ENCODE data around the gene C1orf21. TPM values are rescaled to one million over a fixed set of nuclear protein-coding genes. Genes with fewer than 3 reads are reported as not detected.

C1orf21 gene
- total RNA-seq, 1 donor from 2014 or later: 4.1 TPM

DNA sequence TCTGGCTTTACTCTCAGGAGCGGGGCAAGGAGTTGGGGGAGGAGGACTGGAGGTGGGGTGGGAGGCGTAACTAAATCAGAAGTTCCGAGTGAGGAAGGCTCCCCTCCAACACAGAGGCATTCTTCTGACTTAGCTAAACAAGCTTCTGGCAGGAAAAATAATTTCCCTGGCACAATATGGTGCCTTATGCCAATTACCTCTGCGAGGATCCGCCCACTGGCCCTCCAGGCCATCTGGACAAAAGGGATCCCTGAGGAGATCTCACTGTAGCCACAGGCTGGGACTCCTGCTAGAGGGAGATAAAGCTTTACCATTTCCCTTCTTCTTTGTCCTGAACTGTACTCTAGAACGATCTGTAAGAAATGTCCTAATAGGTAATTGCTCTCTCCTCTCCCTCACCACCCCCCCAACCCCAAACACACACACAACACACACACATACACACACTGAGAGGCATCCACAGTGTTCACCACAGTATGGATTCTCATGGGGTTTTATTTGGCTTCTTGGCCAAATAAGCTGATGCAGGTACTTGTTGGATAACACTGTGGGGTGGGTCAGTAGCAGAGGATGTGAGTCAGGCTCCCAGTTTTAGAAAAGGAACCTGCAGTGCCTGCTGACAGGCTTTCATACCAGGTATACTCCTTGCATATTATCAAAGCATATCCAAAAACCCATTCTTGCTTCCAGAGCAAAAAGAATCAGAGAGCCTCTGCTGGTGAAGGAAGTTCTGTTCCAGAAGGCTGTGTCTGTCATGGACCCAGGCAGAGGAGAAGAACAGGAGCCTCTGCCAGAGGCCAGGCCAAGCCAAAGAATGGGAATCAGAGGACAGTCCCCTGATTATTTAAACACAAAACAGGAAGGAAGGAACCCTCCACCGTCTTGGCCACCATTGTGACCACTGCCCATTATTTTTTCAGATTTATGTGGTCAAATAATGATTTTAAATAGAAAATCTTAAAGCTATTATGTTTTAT is 169.1 kb downstream of the C1orf21 start:
- Mint-ChIP-seq H3K9me3 (no peaks in the 10 kb centered on the region), H3K27ac (no peak overlapping the region)
- intact Hi-C loops (cut with micrococcal nuclease): no loop called here

DNA sequence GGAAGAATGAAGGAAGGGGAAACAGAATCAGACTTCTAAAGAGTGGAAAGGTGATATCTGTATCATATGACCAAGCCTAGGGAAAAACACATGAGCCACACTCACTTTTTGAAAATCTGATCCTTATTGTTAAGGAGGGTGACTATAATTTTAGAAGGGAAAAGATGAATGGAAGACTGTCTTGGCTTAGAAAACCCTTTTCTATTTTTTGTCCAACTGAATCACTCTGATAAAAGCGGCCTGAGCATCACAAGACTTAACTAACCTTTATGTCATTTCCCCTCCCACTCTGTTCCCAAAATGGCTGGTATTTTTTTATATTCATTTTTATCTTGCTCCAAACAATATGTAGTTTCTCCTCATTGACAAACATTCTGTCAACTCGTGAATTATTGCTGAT is 169.8 kb downstream of the C1orf21 start:
- H3K27ac Mint-ChIP-seq: no peak overlapping the region
- H3K36me3 Mint-ChIP-seq (ENCODE audit: low read depth): no peaks in the 10 kb centered on the region
- H3K4me1 Mint-ChIP-seq (ENCODE audit: low read depth): no peaks in the 10 kb centered on the region
- no peak overlapping the region for H3K4me3 Mint-ChIP-seq
- intact Hi-C loops (cut with micrococcal nuclease): no loop called here
- no peaks in the 10 kb centered on the region for H3K9me3 Mint-ChIP-seq
- peaks cover 9% of the 10 kb centered on the region for H3K27me3 Mint-ChIP-seq (ENCODE audit: insufficient read depth)
- DNase-seq (ENCODE audit: low spot score): no peak

More for the DNA sequence above, 169.1 kb downstream of the C1orf21 start:
- no peaks in the 10 kb centered on the region for H3K36me3 Mint-ChIP-seq (ENCODE audit: low read depth)
- no peak overlapping the region for H3K4me3 Mint-ChIP-seq
- no peaks in the 10 kb centered on the region for H3K4me1 Mint-ChIP-seq (ENCODE audit: low read depth)
- DNase-seq (ENCODE audit: low spot score): no peak
- peaks cover 9% of the 10 kb centered on the region for H3K27me3 Mint-ChIP-seq (ENCODE audit: insufficient read depth)

DNA sequence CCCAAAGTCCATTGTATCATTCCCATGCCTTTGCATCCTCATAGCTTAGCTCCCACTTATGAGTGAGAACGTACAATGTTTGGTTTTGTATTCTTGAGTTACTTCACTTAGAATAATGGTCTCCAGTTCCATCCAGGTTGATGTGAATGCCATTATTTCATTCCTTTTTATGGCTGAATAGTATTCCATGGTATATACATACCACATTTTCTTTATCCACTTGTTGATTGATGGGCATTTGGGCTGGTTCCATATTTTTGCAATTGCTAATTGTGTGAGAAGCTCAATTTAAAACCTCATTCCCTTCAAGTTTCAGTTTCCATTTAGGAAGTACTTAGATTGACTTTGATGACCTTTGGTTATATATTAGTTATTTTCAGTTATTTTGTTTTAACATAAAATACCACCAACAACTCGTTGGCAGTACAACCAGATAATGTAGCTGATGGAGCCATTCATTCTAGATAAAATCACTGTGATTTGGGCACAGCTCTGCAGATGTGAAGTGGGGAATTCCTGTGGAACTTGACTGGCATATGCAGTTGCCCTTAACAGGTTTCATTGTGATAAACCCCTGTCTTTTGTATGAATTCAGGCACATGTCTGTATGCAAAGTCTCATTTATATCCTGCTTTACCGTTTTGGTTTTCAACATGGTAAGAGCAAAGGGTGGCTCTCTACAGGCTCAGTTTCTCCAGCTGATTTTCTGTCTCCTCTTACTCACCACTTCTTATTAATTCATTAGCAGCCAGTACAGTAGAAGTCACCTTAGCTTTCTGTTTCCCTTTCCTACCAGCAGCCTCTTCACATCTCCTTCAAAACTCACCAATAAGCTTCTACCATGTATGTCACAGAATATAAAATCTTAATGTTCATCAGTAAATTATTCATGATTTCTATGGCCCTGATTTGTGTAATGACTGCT is 170.9 kb downstream of the C1orf21 start:
- intact Hi-C loops (cut with micrococcal nuclease): no loop called here
- H3K4me3 Mint-ChIP-seq: no peak overlapping the region
- no peaks in the 10 kb centered on the region for H3K36me3 Mint-ChIP-seq (ENCODE audit: low read depth)
- H3K27me3 Mint-ChIP-seq (ENCODE audit: insufficient read depth): peaks cover 9% of the 10 kb centered on the region
- no peaks in the 10 kb centered on the region for H3K9me3 Mint-ChIP-seq
- no peak for DNase-seq (ENCODE audit: low spot score)
- no peaks in the 10 kb centered on the region for H3K4me1 Mint-ChIP-seq (ENCODE audit: low read depth)
- no peak overlapping the region for H3K27ac Mint-ChIP-seq

DNA sequence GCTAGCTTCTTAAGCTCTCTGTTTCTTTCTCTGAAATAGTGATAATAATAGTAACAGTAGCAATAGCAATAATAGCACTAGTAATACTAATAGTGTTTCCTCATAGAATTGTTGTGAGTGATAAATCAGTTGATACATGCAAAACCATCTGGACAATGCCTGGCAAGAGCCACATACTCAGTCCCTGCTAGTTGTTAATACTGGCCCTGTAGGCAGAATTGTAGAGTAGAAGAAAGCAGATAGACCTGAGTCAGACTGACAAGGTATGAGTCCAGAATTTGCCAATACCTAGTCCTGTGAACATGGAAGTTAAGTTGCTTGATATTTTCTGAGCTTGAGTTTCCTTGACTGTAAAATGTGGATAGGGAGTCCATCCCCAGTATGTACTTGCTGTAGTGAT is 171.9 kb downstream of the C1orf21 start:
- intact Hi-C loops (cut with micrococcal nuclease): no loop called here
- no peaks in the 10 kb centered on the region for H3K36me3 Mint-ChIP-seq (ENCODE audit: low read depth)
- no peaks in the 10 kb centered on the region for H3K9me3 Mint-ChIP-seq
- no peak overlapping the region for H3K27ac Mint-ChIP-seq
- DNase-seq (ENCODE audit: low spot score): no peak
- H3K4me1 Mint-ChIP-seq (ENCODE audit: low read depth): no peaks in the 10 kb centered on the region
- no peak overlapping the region for H3K4me3 Mint-ChIP-seq
- peaks cover 6% of the 10 kb centered on the region for H3K27me3 Mint-ChIP-seq (ENCODE audit: insufficient read depth)

DNA sequence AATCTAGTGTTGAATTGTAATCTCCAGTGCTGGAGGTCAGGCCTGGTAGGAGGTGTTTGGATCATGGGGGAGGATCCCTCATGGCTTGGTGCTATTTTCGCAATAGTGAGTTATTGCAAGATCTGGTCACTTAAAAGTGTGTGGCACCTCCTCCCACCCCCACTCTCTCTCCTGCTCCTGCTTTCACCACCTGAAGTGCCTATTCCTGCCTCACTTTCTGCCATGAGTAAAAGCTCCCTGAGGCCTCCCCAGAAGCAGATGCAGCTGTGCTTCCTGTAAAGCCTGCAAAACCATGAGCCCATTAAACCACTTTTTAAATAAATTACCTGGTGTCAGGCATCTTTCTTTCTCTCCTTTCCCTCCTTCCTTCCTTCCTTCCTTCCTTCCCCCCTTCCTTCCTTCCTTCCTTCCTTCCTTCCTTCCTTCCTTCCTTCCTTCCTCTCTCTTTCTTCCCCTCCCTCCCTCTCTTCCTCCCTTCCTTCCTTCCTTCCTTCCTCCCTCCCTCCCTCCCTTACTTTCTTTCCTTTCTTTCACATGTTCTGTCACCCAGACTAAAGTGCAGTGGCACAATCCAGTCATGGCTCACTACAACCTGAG is 172.4 kb downstream of the C1orf21 start:
- no peak for DNase-seq (ENCODE audit: low spot score)
- H3K27me3 Mint-ChIP-seq (ENCODE audit: insufficient read depth): peaks cover 4% of the 10 kb centered on the region
- no peaks in the 10 kb centered on the region for H3K4me1 Mint-ChIP-seq (ENCODE audit: low read depth)
- no peaks in the 10 kb centered on the region for H3K9me3 Mint-ChIP-seq
- H3K36me3 Mint-ChIP-seq (ENCODE audit: low read depth): no peaks in the 10 kb centered on the region
- no peak overlapping the region for H3K27ac Mint-ChIP-seq
- intact Hi-C loops (cut with micrococcal nuclease): no loop called here
- no peak overlapping the region for H3K4me3 Mint-ChIP-seq

DNA sequence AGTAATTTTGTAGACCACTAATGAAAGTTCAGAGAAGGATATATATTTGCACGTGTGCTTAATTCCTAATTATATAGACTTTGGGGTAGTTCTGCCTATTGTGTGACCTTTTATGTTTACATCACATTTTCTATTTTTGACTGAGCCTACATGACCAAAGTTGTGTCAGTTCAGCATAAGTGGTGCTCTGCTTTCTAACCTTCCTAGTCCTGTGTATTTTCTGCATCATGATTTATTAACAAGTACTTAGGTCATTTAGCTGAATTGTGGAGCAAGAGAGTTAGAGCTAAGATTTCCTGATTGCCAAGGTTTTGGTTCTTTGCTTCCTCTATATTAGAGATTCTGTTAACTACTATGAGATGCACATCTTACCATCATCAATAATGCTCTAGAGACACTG is 176.0 kb downstream of the C1orf21 start:
- DNase-seq (ENCODE audit: low spot score): no peak
- Mint-ChIP-seq H3K4me3 (no peak overlapping the region), H3K36me3 (ENCODE audit: low read depth) (no peaks in the 10 kb centered on the region), H3K27ac (no peak overlapping the region), H3K27me3 (ENCODE audit: insufficient read depth) (peaks cover 2% of the 10 kb centered on the region), H3K9me3 (no peaks in the 10 kb centered on the region), H3K4me1 (ENCODE audit: low read depth) (no peaks in the 10 kb centered on the region)
- intact Hi-C loops (cut with micrococcal nuclease): loop anchor here (10.0 kb wide), 1 partner anchor 488 kb away; no protein-coding TSS in a partner anchor

DNA sequence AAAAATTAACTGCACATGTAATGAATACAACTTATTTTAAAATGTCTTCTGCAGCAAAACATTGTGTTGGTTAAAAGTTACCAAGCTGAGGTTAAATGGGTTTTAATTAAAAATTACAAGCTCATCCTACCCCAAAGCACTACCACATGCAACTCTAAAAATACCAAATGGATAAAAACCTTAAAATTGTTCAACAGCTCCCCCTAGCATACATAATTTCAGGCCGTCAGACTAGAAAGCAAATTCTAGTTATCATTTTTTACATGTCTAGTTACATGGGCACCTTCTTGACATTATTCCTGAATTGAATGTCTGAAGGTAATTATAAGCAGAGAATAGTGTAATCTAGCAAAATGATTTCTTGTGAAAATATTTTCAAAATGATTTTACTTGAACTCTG is 176.5 kb downstream of the C1orf21 start:
- intact Hi-C loops (cut with micrococcal nuclease): loop anchor here (10.0 kb wide), 1 partner anchor 489 kb away; no protein-coding TSS in a partner anchor
- Mint-ChIP-seq H3K4me1 (ENCODE audit: low read depth) (no peaks in the 10 kb centered on the region), H3K4me3 (no peak overlapping the region), H3K27ac (no peak overlapping the region), H3K27me3 (ENCODE audit: insufficient read depth) (peaks cover 2% of the 10 kb centered on the region), H3K9me3 (no peaks in the 10 kb centered on the region), H3K36me3 (ENCODE audit: low read depth) (no peaks in the 10 kb centered on the region)
- DNase-seq (ENCODE audit: low spot score): no peak

DNA sequence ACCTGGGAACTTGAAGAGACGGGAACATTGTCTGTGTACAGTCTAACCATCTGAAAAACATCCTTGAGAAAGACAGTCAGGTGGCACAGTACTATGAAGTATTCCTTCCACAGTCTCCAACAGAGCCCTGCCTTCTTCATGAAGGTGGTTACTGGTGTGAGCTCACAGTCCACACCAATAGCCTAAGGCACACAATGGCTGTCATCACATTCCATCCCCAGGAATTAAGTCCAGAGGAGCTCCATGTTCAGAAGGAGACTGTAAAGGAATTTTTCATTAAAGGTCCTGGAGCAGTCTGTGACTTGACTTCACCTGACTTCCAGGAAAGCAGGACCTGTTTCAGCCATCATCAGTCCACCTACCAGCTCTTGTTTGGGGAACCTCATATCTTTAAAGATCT is 180.2 kb downstream of the C1orf21 start:
- no peaks in the 10 kb centered on the region for H3K4me1 Mint-ChIP-seq (ENCODE audit: low read depth)
- intact Hi-C loops (cut with micrococcal nuclease): loop anchor here (10.0 kb wide), 1 partner anchor 492 kb away; no protein-coding TSS in a partner anchor
- no peaks in the 10 kb centered on the region for H3K9me3 Mint-ChIP-seq
- H3K27me3 Mint-ChIP-seq (ENCODE audit: insufficient read depth): peaks cover 2% of the 10 kb centered on the region
- no peak for DNase-seq (ENCODE audit: low spot score)
- no peak overlapping the region for H3K4me3 Mint-ChIP-seq
- no peaks in the 10 kb centered on the region for H3K36me3 Mint-ChIP-seq (ENCODE audit: low read depth)
- H3K27ac Mint-ChIP-seq: no peak overlapping the region

DNA sequence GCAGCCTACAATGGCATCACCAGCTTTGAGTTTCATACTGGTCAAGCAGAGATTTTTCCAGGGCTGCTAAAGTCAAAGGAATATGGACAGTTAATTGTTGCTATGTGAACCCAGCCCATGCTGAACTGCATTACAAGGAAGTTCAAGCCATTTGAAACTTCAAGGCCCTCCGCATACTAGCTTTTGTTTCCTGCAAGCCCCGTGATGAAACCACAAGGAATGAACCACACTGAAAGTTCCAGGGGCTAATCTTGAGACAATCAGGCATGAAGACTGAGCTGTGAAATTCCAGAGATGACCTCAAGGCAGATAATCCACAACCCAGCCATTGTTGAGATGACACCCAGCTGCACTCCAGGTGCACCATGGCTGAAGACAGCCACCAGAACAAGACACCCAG is 180.8 kb downstream of the C1orf21 start:
- Mint-ChIP-seq H3K9me3 (no peaks in the 10 kb centered on the region), H3K4me3 (no peak overlapping the region), H3K4me1 (ENCODE audit: low read depth) (no peaks in the 10 kb centered on the region), H3K27ac (no peak overlapping the region), H3K27me3 (ENCODE audit: insufficient read depth) (peaks cover 2% of the 10 kb centered on the region), H3K36me3 (ENCODE audit: low read depth) (no peaks in the 10 kb centered on the region)
- no peak for DNase-seq (ENCODE audit: low spot score)
- intact Hi-C loops (cut with micrococcal nuclease): loop anchor here (10.0 kb wide), 1 partner anchor 493 kb away; no protein-coding TSS in a partner anchor

DNA sequence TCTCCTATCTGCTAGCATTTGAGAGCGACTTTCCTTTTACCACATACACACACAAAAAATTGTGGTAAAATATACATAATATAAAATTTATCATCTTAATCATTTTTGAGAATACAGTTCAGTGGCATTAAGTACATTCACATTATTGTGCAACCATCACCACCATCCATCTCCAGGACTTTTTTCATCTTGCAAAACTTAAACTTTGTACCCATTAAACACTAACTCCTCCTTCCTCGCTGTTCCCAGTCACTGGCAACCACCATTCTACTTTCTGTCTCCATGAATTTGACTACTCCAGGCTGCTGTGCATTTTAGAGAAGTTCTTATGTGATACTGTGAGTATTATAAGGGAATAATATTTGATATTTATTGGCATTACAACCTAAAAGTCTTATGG is 181.3 kb downstream of the C1orf21 start:
- Mint-ChIP-seq H3K4me1 (ENCODE audit: low read depth) (no peaks in the 10 kb centered on the region), H3K27ac (no peak overlapping the region), H3K36me3 (ENCODE audit: low read depth) (no peaks in the 10 kb centered on the region), H3K9me3 (no peaks in the 10 kb centered on the region), H3K27me3 (ENCODE audit: insufficient read depth) (peaks cover 2% of the 10 kb centered on the region), H3K4me3 (no peak overlapping the region)
- intact Hi-C loops (cut with micrococcal nuclease): loop anchor here (10.0 kb wide), 1 partner anchor 493 kb away; no protein-coding TSS in a partner anchor
- DNase-seq (ENCODE audit: low spot score): no peak

DNA sequence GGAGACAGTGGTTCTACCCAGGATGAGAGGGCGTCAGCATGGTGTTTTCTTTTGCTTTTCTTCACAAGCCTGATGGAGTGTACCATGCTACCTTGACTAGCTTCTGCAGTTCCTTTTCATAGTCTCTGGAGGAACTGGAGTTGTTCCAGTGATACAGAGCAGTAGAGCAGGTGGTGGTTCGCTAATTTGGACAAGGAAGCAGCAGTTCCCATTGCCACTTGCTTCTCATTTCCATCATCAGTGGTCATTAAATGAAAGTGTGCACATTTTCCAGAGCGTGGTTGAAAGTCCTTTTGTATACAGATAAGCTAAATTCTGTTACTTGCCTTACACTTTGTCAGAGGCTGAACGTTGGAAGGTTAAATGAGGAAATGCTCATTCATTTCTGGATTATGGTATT is 182.3 kb downstream of the C1orf21 start:
- intact Hi-C loops (cut with micrococcal nuclease): loop anchor here (10.0 kb wide), 1 partner anchor 494 kb away; no protein-coding TSS in a partner anchor
- Mint-ChIP-seq H3K4me3 (no peak overlapping the region), H3K36me3 (ENCODE audit: low read depth) (no peaks in the 10 kb centered on the region), H3K9me3 (no peaks in the 10 kb centered on the region), H3K4me1 (ENCODE audit: low read depth) (no peaks in the 10 kb centered on the region), H3K27ac (no peak overlapping the region), H3K27me3 (ENCODE audit: insufficient read depth) (peaks cover 2% of the 10 kb centered on the region)
- no peak for DNase-seq (ENCODE audit: low spot score)

DNA sequence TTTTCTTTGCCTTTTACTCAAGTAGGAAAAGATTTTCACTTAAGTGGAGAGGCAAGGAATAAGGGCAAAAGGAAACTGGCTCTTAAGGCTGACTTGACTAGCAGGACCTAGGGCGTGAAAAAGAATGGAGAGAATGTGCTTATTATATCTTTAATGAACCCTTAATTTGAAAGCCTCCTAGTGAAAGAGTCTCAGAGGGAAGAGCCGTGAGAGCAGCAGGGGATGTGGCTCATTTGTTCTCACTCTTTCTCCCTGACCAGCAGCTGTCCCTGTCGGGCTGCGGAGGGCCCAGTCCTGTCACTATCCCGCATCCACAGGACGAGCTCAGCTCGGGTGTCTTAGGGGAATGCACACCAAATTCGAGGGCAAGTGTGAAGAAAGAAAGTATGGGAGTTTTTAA is 187.8 kb downstream of the C1orf21 start:
- Mint-ChIP-seq H3K4me1 (ENCODE audit: low read depth) (no peaks in the 10 kb centered on the region), H3K36me3 (ENCODE audit: low read depth) (no peaks in the 10 kb centered on the region), H3K27me3 (ENCODE audit: insufficient read depth) (no peaks in the 10 kb centered on the region), H3K27ac (no peak overlapping the region), H3K9me3 (no peaks in the 10 kb centered on the region), H3K4me3 (no peak overlapping the region)
- DNase-seq (ENCODE audit: low spot score): no peak
- intact Hi-C loops (cut with micrococcal nuclease): no loop called here
